ENCODE results near the gene CCDC149.

The CCDC149 gene

DNA sequence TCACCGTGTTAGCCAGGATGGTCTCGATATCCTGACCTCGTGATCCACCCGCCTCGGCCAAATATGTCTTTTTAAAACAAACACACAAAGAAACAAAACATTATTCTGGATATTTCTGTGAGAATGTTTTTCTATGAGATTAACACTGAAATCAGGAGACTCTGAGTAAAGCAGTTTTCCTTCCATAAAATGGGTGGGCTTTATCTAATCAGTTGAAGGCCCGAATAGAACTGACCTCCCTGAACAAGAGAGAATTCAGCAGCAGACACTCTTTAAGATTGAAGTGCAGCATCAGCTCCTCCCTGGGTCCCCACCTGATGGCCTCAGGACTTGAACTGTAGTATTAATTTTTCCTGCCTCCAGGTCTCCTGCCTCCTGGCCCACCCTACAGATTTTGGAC is 139.9 kb downstream of the CCDC149 start:
- DNase-seq (ENCODE audit: extremely low spot score), result no peak
- TF ChIP-seq CTCF (IDR thresholded peaks at IDR 0.05; ENCODE audit: control extremely low read depth, extremely low read depth, low read depth, missing control alignments), result no peak
- CTCF ChIA-PET, result interaction anchor here (1.5 kb wide), 1 partner anchor 20 kb away, joined by 3 read pairs; no protein-coding TSS in a partner anchor
- POLR2A ChIA-PET, result no interaction called here

DNA sequence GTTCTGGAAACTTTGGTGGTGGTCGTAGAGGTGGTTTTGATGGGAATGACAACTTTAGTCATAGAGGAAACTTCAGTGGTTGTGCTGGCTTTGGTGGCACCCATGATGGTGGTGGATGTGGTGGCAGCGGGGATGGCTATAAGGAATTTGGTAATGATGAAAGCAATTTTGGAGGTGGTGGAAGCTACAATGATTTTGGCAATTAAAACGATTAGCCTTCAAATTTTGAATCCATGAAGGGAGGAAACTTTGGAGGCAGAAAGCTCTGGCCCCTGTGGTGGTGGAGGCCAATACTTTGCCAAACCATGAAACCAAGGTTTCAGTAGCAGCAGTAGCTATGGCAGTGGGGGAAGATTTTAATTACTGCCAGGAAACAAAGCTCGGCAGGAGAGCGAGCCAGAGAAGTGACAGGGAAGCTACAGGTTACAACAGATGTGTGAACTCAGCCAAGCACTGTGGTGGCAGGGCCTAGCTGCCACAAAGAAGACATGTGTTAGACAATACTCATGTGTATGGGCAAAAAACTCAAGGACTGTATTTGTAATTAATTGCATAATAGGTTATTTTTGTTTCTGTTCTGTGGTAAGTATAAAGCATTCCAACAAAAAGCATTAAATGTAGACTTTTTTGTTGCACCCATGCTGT is 140.7 kb downstream of the CCDC149 start:
- POLR2A ChIA-PET, result interaction anchor here (0.6 kb wide), 1 partner anchor 389 kb away, joined by 3 read pairs; no protein-coding TSS in a partner anchor
- TF ChIP-seq CTCF (IDR thresholded peaks at IDR 0.05; ENCODE audit: control extremely low read depth, extremely low read depth, low read depth, missing control alignments), result no peak
- CTCF ChIA-PET, result interaction anchor here (1.2 to 1.5 kb wide), 3 partner anchors 10 to 21 kb away, joined by 3 to 4 read pairs (median 3); no protein-coding TSS in a partner anchor
- no peak for DNase-seq (ENCODE audit: extremely low spot score)

DNA sequence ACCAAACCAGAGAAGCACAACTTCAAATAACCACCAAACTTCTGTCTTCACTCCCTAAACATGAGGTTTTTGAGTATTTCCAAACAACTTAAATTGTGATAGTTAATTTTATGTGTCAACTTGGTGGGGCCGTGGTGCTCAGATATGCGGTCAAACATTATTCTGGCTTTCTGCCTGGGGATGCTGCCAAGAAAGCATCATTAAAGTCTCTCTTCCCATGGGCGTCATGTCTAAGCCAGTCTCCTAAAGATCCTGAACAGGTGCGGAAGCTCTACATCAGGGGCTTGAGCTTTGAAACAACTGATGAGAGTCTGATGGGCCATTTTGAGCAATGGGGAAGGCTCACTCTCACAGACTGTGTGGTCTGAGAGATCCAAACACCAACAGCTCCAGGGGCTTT is 141.6 kb downstream of the CCDC149 start:
- TF ChIP-seq CTCF (IDR thresholded peaks at IDR 0.05; ENCODE audit: control extremely low read depth, extremely low read depth, low read depth, missing control alignments), result no peak
- POLR2A ChIA-PET, result no interaction called here
- DNase-seq (ENCODE audit: extremely low spot score), result no peak
- CTCF ChIA-PET, result interaction anchor here (1.2 to 1.5 kb wide), 3 partner anchors 11 to 22 kb away, joined by 3 to 4 read pairs (median 3); no protein-coding TSS in a partner anchor

DNA sequence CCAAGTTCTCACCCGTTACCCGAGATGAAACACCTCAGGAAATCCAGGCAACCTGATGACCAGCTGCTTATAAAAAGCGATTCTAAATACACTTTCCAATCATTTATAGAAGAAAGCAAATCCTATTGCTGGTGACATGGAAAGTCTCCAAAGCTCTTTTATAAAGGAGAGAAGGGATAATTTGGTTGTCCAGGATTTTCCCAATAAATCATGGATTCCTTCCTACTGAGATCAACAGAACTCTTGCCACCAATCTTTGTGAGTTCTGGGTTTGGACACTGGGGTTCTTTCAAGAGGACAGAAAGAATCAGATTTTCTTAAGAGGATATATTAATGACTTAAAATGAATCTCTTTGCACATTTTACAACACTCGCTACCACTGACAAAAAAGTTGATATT is 142.2 kb downstream of the CCDC149 start:
- ChIA-PET POLR2A (no interaction called here), CTCF (interaction anchor here (1.0 to 2.0 kb wide), 6 partner anchors 11 to 209 kb away, joined by 3 to 5 read pairs (median 3); no protein-coding TSS in a partner anchor)
- no peak for TF ChIP-seq CTCF (IDR thresholded peaks at IDR 0.05; ENCODE audit: control extremely low read depth, extremely low read depth, low read depth, missing control alignments)
- no peak for DNase-seq (ENCODE audit: extremely low spot score)

GRCh38 chr4:24770032-24770584 is 142.7 kb downstream of the CCDC149 start:
- POLR2A ChIA-PET, result no interaction called here
- TF ChIP-seq CTCF (IDR thresholded peaks at IDR 0.05; ENCODE audit: control extremely low read depth, extremely low read depth, low read depth, missing control alignments), result no peak
- peak; percentile 32 for DNase-seq (ENCODE audit: extremely low spot score)
- CTCF ChIA-PET, result interaction anchor here (0.9 to 2.0 kb wide), 10 partner anchors 9 to 210 kb away, joined by 3 to 5 read pairs (median 3); no protein-coding TSS in a partner anchor

DNA sequence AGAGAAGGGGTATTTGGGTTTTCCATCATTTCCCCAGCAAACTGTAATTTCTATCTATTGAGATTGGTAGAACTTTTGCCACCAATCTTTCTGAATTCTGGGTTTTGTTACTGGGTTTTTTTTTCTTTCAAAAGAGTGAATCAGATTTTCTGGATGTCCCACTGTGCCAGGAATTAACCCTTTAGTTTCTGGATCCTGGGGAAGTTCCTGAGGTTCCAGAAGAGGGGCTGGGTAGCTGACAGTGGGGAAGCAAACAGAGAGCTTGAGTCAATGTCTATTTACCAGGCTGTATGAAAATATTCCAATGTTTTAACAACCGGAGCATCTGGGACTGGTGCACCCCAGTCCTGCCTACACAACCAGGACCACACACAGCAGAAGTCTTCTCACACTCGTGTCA is 143.3 kb downstream of the CCDC149 start:
- CTCF ChIA-PET, result interaction anchor here (0.9 to 2.0 kb wide), 9 partner anchors 8 to 210 kb away, joined by 3 to 5 read pairs (median 3); no protein-coding TSS in a partner anchor
- POLR2A ChIA-PET, result no interaction called here

More for the DNA sequence above, 143.3 kb downstream of the CCDC149 start:
- no peak for TF ChIP-seq CTCF (IDR thresholded peaks at IDR 0.05; ENCODE audit: control extremely low read depth, extremely low read depth, low read depth, missing control alignments)
- no peak for DNase-seq (ENCODE audit: extremely low spot score)
